ENCODE data around the gene RSPH9.
"Not testable (repeated sequence)": the region's sequence is repeated elsewhere in the genome, so short reads cannot be mapped to it uniquely, and the experiment has no call there.

Gene RSPH9

DNA sequence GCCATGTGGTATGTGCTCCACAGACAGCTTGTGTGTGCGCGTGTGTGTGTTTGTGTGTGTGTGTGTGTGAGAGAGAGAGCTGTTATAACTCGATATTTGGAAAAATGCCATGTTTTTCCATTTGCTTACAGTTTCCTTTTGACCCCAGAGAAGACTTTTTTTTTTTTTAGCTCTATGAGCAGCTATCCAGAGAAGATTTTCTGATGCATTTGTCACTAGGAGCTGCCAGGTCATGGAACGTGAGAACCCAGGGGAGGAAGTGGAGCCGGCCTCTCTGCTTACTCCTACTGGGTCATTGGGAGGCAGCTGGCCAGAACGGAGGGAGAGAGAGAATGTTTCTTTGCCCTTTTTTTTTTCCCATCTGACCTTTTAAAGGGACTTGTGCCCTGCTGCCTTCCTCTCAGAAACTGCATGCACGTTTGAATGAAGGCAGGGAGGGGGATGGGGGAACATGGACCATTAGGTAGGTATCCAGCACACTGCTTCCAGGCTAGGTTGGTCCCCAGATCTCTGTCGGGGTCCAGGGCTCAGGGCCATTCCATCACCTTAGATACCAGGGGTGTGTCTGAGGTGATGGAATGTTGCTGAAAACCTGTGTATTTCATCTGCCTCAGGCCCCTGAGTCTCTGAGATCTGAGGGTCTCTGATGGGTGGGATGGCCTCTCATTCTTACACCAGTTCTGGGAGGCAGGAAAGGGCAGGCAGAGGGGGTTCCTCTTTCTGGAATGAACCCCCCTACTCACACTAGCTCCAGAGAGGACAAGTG lies 53.9 kb downstream of the RSPH9 start:
- H3K9me3 Mint-ChIP-seq = no peaks in the 10 kb centered on the region
- peaks cover 77% of the 10 kb centered on the region for H3K27me3 Mint-ChIP-seq
- H3K27ac Mint-ChIP-seq = no peak overlapping the region
- peaks cover 25% of the 10 kb centered on the region for H3K4me1 Mint-ChIP-seq (ENCODE audit: low read depth)
- no peaks in the 10 kb centered on the region for H3K36me3 Mint-ChIP-seq (ENCODE audit: low read depth)
- H3K4me3 Mint-ChIP-seq = no peak overlapping the region
- intact Hi-C loops (cut with micrococcal nuclease) = no loop called here

DNA sequence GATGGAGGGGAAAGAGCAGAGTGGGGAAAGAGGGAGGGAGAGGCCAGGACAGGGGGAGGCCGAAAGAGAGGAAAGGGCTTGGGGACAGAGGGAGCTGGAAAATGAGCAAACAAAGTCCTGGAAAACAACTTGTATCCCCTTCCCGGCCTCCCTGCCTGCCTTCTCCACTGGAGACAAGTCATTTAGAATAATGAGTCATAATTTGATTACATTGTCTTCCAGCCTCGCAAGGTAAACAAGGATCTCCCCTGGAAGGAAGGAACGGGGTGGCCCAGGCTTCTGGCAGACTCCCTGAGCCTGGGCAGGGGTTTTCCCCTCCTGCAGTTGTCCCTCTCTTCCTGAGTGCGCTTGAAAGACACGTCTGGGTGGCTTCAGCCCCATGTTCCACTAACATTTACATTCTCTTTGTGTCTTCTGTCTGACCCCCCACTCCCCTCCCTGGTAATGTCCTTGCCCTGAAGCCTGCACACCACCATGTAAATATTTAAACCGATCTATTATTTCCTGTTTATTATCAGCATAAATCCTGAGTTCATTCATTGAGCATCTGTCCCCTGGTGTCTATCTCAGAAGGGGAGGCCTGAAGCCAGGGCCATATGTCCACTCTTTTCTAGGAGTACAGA lies 54.8 kb downstream of the RSPH9 start:
- Mint-ChIP-seq H3K36me3 (ENCODE audit: low read depth) (no peaks in the 10 kb centered on the region), H3K9me3 (no peaks in the 10 kb centered on the region), H3K4me3 (no peak overlapping the region), H3K4me1 (ENCODE audit: low read depth) (peaks cover 32% of the 10 kb centered on the region), H3K27me3 (peaks cover 74% of the 10 kb centered on the region), H3K27ac (no peak overlapping the region)
- intact Hi-C loops (cut with micrococcal nuclease) = no loop called here

DNA sequence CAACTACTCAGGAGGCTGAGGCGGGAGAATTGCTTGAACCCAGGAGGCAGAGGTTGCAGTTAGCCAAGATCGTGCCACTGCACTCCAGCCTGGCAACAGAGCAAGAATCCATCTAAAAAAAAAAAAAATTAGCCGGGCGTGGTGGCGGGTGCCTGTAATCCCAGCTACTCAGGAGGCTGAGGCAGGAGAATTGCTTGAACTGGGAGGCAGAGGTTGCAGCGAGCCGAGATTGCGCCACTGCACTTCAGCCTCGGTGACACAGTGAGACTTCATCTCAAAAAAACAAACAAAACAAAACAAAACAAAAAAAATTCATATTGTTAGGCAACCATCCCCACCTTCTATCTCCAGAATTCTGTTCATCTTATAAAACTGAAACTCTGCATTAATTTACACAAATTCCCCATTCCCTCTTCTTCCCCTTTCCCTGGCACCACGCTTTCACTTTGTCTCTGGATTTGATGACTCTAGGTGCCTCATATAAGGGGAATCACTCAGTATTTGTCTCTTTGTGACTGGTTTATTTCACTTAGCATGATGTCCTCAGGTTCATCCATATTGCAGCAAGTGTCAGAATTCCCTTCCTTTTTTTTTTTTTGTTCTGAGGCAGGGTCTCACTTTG lies 56.2 kb downstream of the RSPH9 start:
- intact Hi-C loops (cut with micrococcal nuclease); H3K36me3 Mint-ChIP-seq (ENCODE audit: low read depth); H3K9me3 Mint-ChIP-seq; H3K4me3 Mint-ChIP-seq; H3K27ac Mint-ChIP-seq: not testable (repeated sequence)
- Mint-ChIP-seq H3K4me1 (ENCODE audit: low read depth) (peaks cover 37% of the 10 kb centered on the region), H3K27me3 (peaks cover 69% of the 10 kb centered on the region)

DNA sequence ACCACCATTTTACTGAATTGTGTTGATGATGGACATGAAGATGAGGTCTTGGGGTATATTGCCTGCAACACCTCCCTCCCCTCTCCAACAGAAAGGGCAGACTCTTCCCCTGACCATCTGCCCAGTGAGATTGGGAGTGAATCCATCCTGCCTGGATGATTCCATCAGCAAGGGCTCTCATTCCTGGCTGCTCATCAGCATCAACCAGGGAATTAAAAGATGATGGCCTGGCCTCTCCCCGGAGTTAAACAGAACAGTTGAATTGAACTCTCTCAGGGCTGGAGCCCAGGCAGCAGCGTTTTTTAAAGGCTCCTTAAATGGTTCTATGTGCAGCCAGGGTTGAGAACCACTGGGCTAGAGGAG lies 57.3 kb downstream of the RSPH9 start:
- Mint-ChIP-seq H3K4me1 (ENCODE audit: low read depth) (peaks cover 48% of the 10 kb centered on the region), H3K36me3 (ENCODE audit: low read depth) (no peaks in the 10 kb centered on the region), H3K27me3 (peaks cover 74% of the 10 kb centered on the region), H3K9me3 (no peaks in the 10 kb centered on the region), H3K4me3 (no peak overlapping the region), H3K27ac (peak overlapping the region; percentile 64)
- intact Hi-C loops (cut with micrococcal nuclease) = no loop called here

DNA sequence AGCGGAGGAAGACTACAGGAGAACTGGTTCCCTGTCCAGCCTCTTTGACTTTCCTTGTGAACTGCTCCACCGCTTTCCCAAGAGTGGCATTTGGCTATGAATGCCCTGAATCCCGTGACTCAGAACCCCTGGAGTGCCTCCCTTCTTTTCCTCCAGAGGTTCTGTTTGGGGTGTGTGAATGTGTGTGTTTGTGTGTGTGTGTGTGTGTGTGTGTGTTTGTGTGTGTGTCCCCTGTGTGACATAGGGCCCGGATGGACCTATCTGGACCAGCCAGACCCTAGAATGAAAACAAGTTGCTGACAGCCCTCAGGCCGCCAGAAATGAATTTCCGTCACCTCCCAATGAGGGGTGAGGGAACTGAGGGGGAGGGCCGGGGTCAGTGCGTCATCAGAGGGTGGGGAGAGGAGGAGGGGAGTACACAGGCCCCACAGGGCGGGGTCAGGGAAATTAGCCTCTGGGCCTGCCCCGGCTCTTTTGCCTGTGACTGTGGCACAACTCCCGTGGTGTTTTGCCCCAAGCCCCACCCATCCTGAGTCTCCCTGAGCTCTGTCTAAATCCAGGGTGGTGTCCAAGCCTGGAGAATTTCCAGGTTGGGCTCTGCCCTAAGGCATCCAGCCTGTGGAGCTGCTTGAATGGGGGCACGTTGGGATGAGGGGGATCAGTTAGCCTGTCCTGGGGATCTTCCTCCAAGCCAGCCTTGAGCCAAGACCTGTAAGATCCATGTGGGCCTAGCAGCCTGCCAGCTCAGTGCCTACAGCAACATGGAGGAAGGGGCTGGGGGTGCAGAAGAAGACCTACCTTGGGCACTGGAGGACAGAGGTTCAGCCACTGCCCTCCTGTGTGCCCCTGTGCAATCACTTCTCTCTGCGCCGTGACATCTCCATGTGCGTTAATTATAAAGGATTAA lies 58.0 kb downstream of the RSPH9 start:
- Mint-ChIP-seq H3K27me3 (peaks cover 75% of the 10 kb centered on the region), H3K9me3 (no peaks in the 10 kb centered on the region), H3K4me3 (no peak overlapping the region), H3K27ac (peak overlapping the region; percentile 64), H3K4me1 (ENCODE audit: low read depth) (peaks cover 54% of the 10 kb centered on the region), H3K36me3 (ENCODE audit: low read depth) (no peaks in the 10 kb centered on the region)
- intact Hi-C loops (cut with micrococcal nuclease) = no loop called here

DNA sequence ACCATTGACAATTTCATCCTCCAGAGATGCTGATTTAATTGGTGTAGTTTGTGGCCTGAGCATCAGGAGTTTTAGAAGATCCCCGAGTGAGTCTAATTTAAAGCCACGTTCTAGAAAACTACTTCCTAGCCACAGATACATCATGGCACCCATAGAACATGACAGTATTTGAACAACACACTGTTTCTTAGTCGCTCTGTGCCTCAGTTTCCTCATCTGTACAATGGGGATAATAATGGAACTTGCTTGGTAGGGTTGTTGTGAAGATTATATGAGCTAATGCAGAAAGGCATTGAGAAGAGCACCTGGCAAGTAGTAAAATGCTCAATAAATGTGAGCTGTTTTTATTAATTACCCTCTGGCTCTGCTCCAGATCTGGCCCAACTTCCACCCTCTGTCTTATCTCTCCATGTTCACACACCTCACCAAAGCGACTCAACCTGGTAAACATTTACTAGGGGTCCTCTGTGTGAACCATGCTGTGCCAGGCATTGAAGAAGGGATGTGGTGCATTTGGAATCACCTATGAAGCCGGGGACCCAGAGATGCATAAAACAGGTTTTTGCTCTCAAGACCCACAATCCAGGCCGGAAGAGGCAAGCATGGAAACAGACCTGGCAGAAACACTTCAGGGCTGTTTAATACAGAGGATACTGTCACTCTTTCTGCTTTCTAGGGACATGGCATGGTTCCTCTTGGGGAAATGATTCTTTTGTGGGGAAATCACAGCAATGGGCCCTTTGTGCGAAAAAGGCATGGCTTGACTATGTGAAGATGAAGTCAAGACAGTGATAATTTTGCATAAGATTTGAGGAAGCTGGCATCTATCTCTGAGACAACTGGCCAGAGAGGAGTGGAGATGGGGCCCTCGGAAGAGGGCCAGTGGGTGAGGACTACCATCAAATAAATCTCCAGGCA lies 58.9 kb downstream of the RSPH9 start:
- H3K36me3 Mint-ChIP-seq (ENCODE audit: low read depth) = no peaks in the 10 kb centered on the region
- peaks cover 68% of the 10 kb centered on the region for H3K27me3 Mint-ChIP-seq
- no peak overlapping the region for H3K27ac Mint-ChIP-seq

DNA sequence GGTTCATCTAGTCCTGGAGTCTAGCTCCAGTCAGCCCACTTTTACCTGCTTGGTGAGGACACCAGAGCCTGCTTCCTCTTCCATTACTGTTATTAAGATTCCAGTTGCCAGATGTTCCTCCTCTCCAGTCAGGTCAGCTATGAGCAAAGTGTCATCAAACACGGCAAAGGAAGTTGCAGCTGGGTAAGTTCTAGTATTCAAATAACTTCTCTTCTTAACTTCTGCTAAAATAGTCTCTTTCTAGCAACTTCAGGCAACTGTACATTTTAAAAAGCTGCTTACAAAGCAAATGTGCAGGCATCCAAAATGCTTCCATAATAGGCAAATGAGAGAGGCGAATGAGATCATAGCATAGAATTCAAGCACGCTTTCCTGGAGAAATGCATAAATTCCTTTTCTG lies 61.2 kb downstream of the RSPH9 start:
- intact Hi-C loops (cut with micrococcal nuclease) = no loop called here
- Mint-ChIP-seq H3K4me1 (ENCODE audit: low read depth) (peaks cover 76% of the 10 kb centered on the region), H3K9me3 (no peaks in the 10 kb centered on the region), H3K27me3 (peaks cover 66% of the 10 kb centered on the region), H3K4me3 (no peak overlapping the region), H3K27ac (peak overlapping the region; percentile 75), H3K36me3 (ENCODE audit: low read depth) (no peaks in the 10 kb centered on the region)

More for the DNA sequence above, 58.9 kb downstream of the RSPH9 start:
- intact Hi-C loops (cut with micrococcal nuclease) = no loop called here
- Mint-ChIP-seq H3K9me3 (no peaks in the 10 kb centered on the region), H3K4me3 (no peak overlapping the region), H3K4me1 (ENCODE audit: low read depth) (peaks cover 58% of the 10 kb centered on the region)

DNA sequence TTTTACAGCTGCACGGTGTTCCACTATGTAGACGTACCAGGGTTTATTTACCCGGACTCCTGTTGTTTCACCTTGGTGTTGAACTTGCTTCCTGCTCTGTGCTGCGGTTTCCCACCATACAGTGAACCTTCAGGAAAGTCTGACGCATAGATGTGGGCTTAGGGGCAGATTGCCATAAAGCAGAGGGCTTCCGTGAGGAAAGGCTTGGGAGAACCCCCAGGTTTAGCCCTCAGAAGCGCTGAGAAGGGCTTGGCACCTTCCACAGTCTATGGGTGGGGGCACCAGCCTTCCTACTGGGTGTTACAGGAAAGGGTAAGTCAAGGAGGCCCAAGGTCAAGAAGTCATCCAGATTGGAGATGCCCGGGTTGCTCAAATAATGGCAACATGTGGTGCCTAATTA lies 62.0 kb downstream of the RSPH9 start:
- H3K9me3 Mint-ChIP-seq = no peaks in the 10 kb centered on the region
- H3K4me1 Mint-ChIP-seq (ENCODE audit: low read depth) = peaks cover 79% of the 10 kb centered on the region
- intact Hi-C loops (cut with micrococcal nuclease) = no loop called here
- peaks cover 66% of the 10 kb centered on the region for H3K27me3 Mint-ChIP-seq
- no peak overlapping the region for H3K4me3 Mint-ChIP-seq
- H3K36me3 Mint-ChIP-seq (ENCODE audit: low read depth) = no peaks in the 10 kb centered on the region
- peak overlapping the region; percentile 75 for H3K27ac Mint-ChIP-seq

DNA sequence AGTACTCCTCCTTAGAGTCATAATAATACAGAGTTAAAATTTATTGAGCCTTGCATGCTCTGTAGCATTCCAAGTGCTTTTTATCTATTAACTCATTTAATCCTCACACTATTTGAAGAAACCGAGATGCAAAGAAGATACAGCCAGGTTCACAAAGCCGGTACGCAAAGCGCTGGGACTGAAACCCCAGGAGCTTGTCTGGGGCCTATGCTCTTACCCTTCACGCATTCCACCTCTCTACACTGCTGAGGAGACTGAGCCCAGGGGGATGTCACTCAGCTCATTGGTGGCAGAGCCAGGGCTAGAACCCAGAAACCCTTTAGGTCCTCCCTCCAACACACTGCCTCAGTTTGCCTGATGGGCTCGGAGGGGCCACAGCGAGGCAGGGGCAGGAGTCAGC lies 62.4 kb downstream of the RSPH9 start:
- peak overlapping the region; percentile 54 for H3K27ac Mint-ChIP-seq
- H3K36me3 Mint-ChIP-seq (ENCODE audit: low read depth) = no peaks in the 10 kb centered on the region
- peaks cover 76% of the 10 kb centered on the region for H3K4me1 Mint-ChIP-seq (ENCODE audit: low read depth)
- H3K4me3 Mint-ChIP-seq = no peak overlapping the region
- no peaks in the 10 kb centered on the region for H3K9me3 Mint-ChIP-seq
- intact Hi-C loops (cut with micrococcal nuclease) = no loop called here
- H3K27me3 Mint-ChIP-seq = peaks cover 68% of the 10 kb centered on the region

DNA sequence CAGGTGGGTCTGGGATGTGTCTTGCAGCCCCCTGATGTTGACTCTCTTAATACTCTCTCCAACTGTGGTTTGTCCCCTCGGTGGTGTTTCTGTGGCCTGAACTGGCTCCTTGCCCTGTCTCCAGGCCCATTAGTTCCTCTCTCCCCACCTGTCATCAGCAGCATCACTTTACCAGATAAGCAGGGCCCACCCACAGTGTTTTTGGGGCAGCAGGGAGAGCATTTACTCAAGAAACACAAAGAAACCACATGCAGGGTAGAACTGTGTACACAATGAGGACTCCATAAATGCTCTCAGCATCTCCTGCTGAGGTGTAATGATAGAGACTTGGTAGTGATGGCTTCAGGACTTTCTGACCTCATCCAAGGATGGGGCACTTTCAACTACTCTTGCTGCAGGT lies 62.9 kb downstream of the RSPH9 start:
- H3K27ac Mint-ChIP-seq = peak overlapping the region; percentile 54
- peaks cover 68% of the 10 kb centered on the region for H3K27me3 Mint-ChIP-seq
- no peaks in the 10 kb centered on the region for H3K36me3 Mint-ChIP-seq (ENCODE audit: low read depth)
- no peaks in the 10 kb centered on the region for H3K9me3 Mint-ChIP-seq
- no peak overlapping the region for H3K4me3 Mint-ChIP-seq
- peaks cover 71% of the 10 kb centered on the region for H3K4me1 Mint-ChIP-seq (ENCODE audit: low read depth)
- intact Hi-C loops (cut with micrococcal nuclease) = no loop called here

DNA sequence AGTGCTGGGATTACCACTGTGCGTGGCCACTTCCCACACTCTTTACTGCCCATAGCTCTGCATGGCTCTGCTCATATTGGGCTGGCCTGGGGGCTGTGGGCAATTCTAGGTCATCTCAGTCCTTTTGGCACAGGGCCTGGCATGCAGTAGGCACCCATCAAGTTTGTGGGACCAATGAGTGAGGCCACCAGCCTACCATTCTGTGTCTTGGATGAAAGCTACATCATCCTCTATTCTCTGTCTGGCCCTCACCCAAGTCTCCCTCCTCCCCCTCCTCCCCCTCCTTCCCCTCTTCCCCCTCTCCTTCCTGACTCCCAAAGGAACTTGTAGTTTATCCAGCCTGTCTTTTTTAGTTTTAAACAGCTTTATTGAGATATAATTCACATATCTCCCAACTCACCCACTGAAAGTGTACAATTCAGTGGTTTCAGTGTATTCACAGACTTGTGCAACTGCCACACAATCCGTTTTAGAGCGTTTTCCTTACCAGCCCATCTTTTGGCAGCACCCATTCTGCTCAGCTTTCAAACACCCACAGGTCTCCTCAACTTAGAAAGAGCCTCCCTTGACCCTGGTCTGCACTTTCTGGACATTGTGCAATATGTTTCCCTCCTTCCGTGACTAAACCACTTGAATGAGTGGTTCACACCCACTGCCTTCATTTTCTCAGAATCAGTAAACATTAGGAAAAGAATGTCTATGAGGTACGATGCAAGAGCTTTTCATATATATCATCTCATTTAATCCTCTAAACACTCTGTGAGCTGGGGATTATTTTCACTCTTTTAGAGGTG lies 64.2 kb downstream of the RSPH9 start:
- intact Hi-C loops (cut with micrococcal nuclease) = no loop called here
- H3K36me3 Mint-ChIP-seq (ENCODE audit: low read depth) = no peaks in the 10 kb centered on the region
- H3K4me1 Mint-ChIP-seq (ENCODE audit: low read depth) = peaks cover 61% of the 10 kb centered on the region
- H3K9me3 Mint-ChIP-seq = no peaks in the 10 kb centered on the region
- peak overlapping the region; percentile 50 for H3K27ac Mint-ChIP-seq
- H3K4me3 Mint-ChIP-seq = no peak overlapping the region
- peaks cover 67% of the 10 kb centered on the region for H3K27me3 Mint-ChIP-seq

DNA sequence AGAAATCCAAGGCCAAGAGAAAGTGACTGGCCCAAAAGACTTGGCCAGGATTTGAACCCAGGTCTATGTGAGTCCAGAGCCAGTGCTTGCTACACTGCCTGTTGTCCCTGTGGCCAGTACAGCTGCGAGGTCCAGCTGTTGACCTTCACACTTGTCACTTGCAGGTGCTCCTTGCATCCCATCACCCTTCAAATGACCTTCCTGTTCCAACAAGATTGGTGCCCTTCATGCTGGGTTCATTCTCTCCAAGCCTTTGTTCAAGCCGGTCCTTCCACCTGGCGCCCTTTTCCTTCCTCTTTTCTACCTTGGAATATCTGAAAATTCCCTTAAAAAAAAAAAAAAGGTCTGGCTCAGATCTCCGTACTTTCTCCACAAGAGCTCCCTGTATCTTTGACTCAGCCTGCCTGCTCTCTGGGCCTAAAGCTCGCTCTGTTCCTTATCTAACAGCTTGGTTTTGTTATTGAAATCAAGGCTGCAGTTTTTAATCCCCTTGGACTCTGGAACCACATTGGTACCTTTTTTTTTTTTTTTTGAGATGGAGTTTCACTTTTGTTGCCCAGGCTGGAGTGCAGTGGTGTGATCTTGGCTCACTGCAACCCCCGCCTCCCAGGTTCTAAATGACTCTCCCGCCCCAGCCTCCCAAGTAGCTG lies 64.9 kb downstream of the RSPH9 start:
- Mint-ChIP-seq H3K36me3 (ENCODE audit: low read depth) (no peaks in the 10 kb centered on the region), H3K9me3 (no peaks in the 10 kb centered on the region), H3K27me3 (peaks cover 70% of the 10 kb centered on the region), H3K4me1 (ENCODE audit: low read depth) (peaks cover 57% of the 10 kb centered on the region), H3K27ac (peak overlapping the region; percentile 50), H3K4me3 (no peak overlapping the region)
- intact Hi-C loops (cut with micrococcal nuclease) = no loop called here
